ENCODE measurements around the gene NR2F1-AS1. TPM values are rescaled to one million over a fixed set of nuclear protein-coding genes. Genes with fewer than 3 reads are reported as not detected.

NR2F1-AS1 gene
- total and polyA plus RNA-seq, 9 of the 15 experiments (the other 6 are each of a cell fraction or from before 2014, with no cell fraction given) = not detected

GRCh38 chr5:93602241-93603077 is 21.4 kb upstream of the NR2F1-AS1 start:
- no peaks in the 10 kb centered on the region for H3K36me3 ChIP-seq (ENCODE audit: control insufficient read depth, insufficient read depth, low read length)
- TF ChIP-seq EZH2 (IDR thresholded peaks at IDR 0.05; ENCODE audit: borderline replicate concordance, low read depth, low read length) (no peak), GTF3C2 (IDR thresholded peaks at IDR 0.05; ENCODE audit: borderline replicate concordance, extremely low read depth, insufficient read length) (no peak), NFE2L1 (tag; IDR thresholded peaks at IDR 0.05; ENCODE audit: borderline replicate concordance, low read depth) (no peak), NCOA1 (IDR thresholded peaks at IDR 0.05; ENCODE audit: low read depth) (no peak), ATF6 (CRISPR knock-in tag; IDR thresholded peaks at IDR 0.05) (no peak), ATF4 (CRISPR knock-in tag; IDR thresholded peaks at IDR 0.05) (no peak), DDX20 (tag; IDR thresholded peaks at IDR 0.05; ENCODE audit: low read depth) (no peak), MTF1 (CRISPR knock-in tag; IDR thresholded peaks at IDR 0.05; ENCODE audit: borderline replicate concordance) (no peak), KDM5B (IDR thresholded peaks at IDR 0.05; ENCODE audit: insufficient replicate concordance, low read depth, low read length) (no peak), GATAD2B (IDR thresholded peaks at IDR 0.05; ENCODE audit: borderline replicate concordance) (no peak), ZNF75A (CRISPR knock-in tag; IDR thresholded peaks at IDR 0.05) (no peak), TBL1XR1 (IDR thresholded peaks at IDR 0.05; ENCODE audit: low read length in 2 of 2) (no peak), HOMEZ (CRISPR knock-in tag; IDR thresholded peaks at IDR 0.05) (no peak)
- H3K4me1 ChIP-seq (replicated peaks in 1 of 2; ENCODE audit: control insufficient read depth in 2 of 2, insufficient read depth in 2 of 2, low read length in 2 of 2) = no peaks in the 10 kb centered on the region
- no peak overlapping the region for H3K9ac ChIP-seq (ENCODE audit: insufficient read depth in 1 of 2, low read depth in 2 of 2, low read length in 2 of 2)
- no peak overlapping the region for H3K27ac ChIP-seq (ENCODE audit: extremely low read depth, low read depth, low read length)
- ATAC-seq = no peak
- intact Hi-C loops (cut with micrococcal nuclease) = no loop called here
- WGBS (ENCODE audit: insufficient coverage, low coverage, missing lambda C conversion rate) = 6% methylated on average over 34 of the region's 39 CpGs
- H3K27me3 ChIP-seq (ENCODE audit: control insufficient read depth in 2 of 2, insufficient read depth in 2 of 2, low read length in 2 of 2) = peaks cover 3 to 12% of the 10 kb centered on the region in 2 experiments; a peak in 3 of 5 replicates
- H3K9me1 ChIP-seq (ENCODE audit: control insufficient read depth, insufficient read depth, low read length) = no peaks in the 10 kb centered on the region
- H3K4me3 ChIP-seq = no peak overlapping the region
- no TSS peak for BruUV-seq (replicated peaks)
- in situ Hi-C loops (cut with MboI) = no loop called here
- no peaks in the 10 kb centered on the region for H3K79me2 ChIP-seq (ENCODE audit: control insufficient read depth, insufficient read depth, low read length)
- H2AFZ ChIP-seq (ENCODE audit: low read depth, low read length) = no peak overlapping the region
- no peaks in the 10 kb centered on the region for H4K20me1 ChIP-seq (replicated peaks; ENCODE audit: control insufficient read depth, insufficient read depth, low read length)
- ChIA-PET POLR2A (no interaction called here), CTCF (ENCODE audit: low intra/inter-chr PET ratio) (no interaction called here)
- no peak overlapping the region for H3K4me2 ChIP-seq (ENCODE audit: insufficient read depth, low read length)
- no peaks in the 10 kb centered on the region for H3K9me3 ChIP-seq (replicated peaks; ENCODE audit: control insufficient read depth, insufficient read depth, low read depth, low read length)
- no peak for FAIRE-seq
- DNase-seq (ENCODE audit: extremely low read depth in 1 of 4, low spot score in 3 of 4) = no peak

Data from K562 (cell line).